IMR-90 (cell line): Measurements from ENCODE around the gene KRTAP12-3. TPM values are rescaled to one million over a fixed set of nuclear protein-coding genes. Genes with fewer than 3 reads are reported as not detected.

Experiments used
- ATAC-seq: fragments of 200-7000 bp; cut with Tn5 transposase; 2 replicates; pipeline ENCODE4 v1.9.1; 2020; ENCODE audit warnings: low read depth, mild to moderate bottlenecking, moderate library complexity
- BruUV-seq: library from RNA; stranded (reverse); fragments of 400-500 nt; replicated peaks from 2 replicates; lab custom pipeline; 2021; lab: Mats Ljungman, UMichigan
- CTCF ChIA-PET: fragments of 300-600 bp; formaldehyde crosslinking; extraction: SDS; loops from one replicate; lab custom pipeline; 2021; ENCODE audit warnings: antibody characterized with exemption; lab: Yijun Ruan, JAX
- POLR2A ChIA-PET: fragments of 300-600 bp; sonication (Branson Sonifier 250); formaldehyde crosslinking; loops from one replicate; lab custom pipeline; 2022; ENCODE audit warnings: antibody characterized with exemption; ENCODE audit not compliant: unreplicated experiment; lab: Charles Lee
- DNase-seq: peaks from one replicate; pipeline ENCODE4 v3.0.0; 2013
- H2AFZ ChIP-seq: replicated peaks from 2 replicates; pipeline ENCODE3; 2013; ENCODE audit warnings: low read length, mild to moderate bottlenecking; ENCODE audit not compliant: poor library complexity
- H2AK5ac ChIP-seq: 2 replicates; pipeline ENCODE4 v1.6.1; 2013; ENCODE audit warnings: low read depth, low read length, inconsistent platforms
- H2AK9ac ChIP-seq: replicated peaks from 2 replicates; pipeline ENCODE3; 2013; ENCODE audit warnings: mild to moderate bottlenecking, low read depth, low read length, moderate library complexity; ENCODE audit not compliant: poor library complexity
- H2BK120ac ChIP-seq: 2 replicates; pipeline ENCODE4 v1.6.1; 2013; ENCODE audit warnings: low read depth, low read length, inconsistent platforms
- H2BK15ac ChIP-seq: 3 replicates; pipeline ENCODE4 v1.6.1; 2013; ENCODE audit warnings: low read depth, low read length, inconsistent platforms
- H2BK20ac ChIP-seq: 2 replicates; pipeline ENCODE4 v1.6.1; 2013; ENCODE audit warnings: low read depth, mild to moderate bottlenecking, inconsistent platforms, low read length, moderate library complexity
- H2BK5ac ChIP-seq: 2 replicates; pipeline ENCODE4 v1.6.1; 2013; ENCODE audit warnings: mild to moderate bottlenecking, low read depth, low read length, inconsistent platforms; ENCODE audit not compliant: poor library complexity, severe bottlenecking
- H3K14ac ChIP-seq: replicated peaks from 2 replicates; pipeline ENCODE4 v1.6.1; 2013; ENCODE audit warnings: low read depth, low read length, inconsistent platforms
- H3K18ac ChIP-seq: 2 replicates; pipeline ENCODE4 v1.6.1; 2013; ENCODE audit warnings: low read depth, low read length, control low read depth
- H3K23ac ChIP-seq: 2 replicates; pipeline ENCODE4 v1.6.1; 2013; ENCODE audit warnings: low read depth, low read length, inconsistent platforms
- H3K27ac ChIP-seq: 2 replicates; pipeline ENCODE4 v1.5.1; 2013; ENCODE audit warnings: mild to moderate bottlenecking, control low read depth, low read length; ENCODE audit not compliant: insufficient read depth
- H3K27me3 ChIP-seq: 2 replicates; pipeline ENCODE4 v1.6.1; 2013; ENCODE audit warnings: low read length; ENCODE audit not compliant: control insufficient read depth, insufficient read depth
- H3K36me3 ChIP-seq: 2 replicates; pipeline ENCODE4 v1.6.1; 2013; ENCODE audit warnings: low read length, mixed read lengths; ENCODE audit not compliant: control insufficient read depth, insufficient read depth
- H3K4ac ChIP-seq: 2 replicates; pipeline ENCODE4 v1.6.1; 2013; ENCODE audit warnings: low read depth, low read length, inconsistent platforms
- H3K4me1 ChIP-seq: 2 replicates; pipeline ENCODE4 v1.6.1; 2013; ENCODE audit warnings: low read length, mixed read lengths; ENCODE audit not compliant: control insufficient read depth, insufficient read depth
- H3K4me2 ChIP-seq: 2 replicates; pipeline ENCODE4 v1.6.1; 2013; ENCODE audit warnings: low read depth, mild to moderate bottlenecking, control low read depth, low read length, moderate library complexity
- H3K4me3 ChIP-seq: 2 replicates; pipeline ENCODE4 v1.5.1; 2013; ENCODE audit warnings: low read depth, mild to moderate bottlenecking, control low read depth, low read length, moderate library complexity; ENCODE audit not compliant: insufficient read depth
- H3K56ac ChIP-seq: 2 replicates; pipeline ENCODE4 v1.6.1; 2013; ENCODE audit warnings: low read length, inconsistent platforms; ENCODE audit not compliant: insufficient read depth; ENCODE audit errors: extremely low read depth
- H3K79me1 ChIP-seq, 2 experiments: 2 replicates each; pipeline ENCODE4 v1.6.1; 2013; ENCODE audit warnings: low read length in 2 of 2, inconsistent platforms in 1 of 2, low read depth in 1 of 2
- H3K9ac ChIP-seq: 2 replicates; pipeline ENCODE4 v1.6.1; 2013; ENCODE audit warnings: low read depth, low read length, control low read depth
- H3K9me1 ChIP-seq: 2 replicates; pipeline ENCODE4 v1.6.1; 2013; ENCODE audit warnings: low read length, inconsistent platforms; ENCODE audit not compliant: insufficient read depth
- H3K9me3 ChIP-seq: 2 replicates; pipeline ENCODE4 v1.6.1; 2013; ENCODE audit warnings: low read length; ENCODE audit not compliant: control insufficient read depth, insufficient read depth
- H4K20me1 ChIP-seq: 2 replicates; pipeline ENCODE4 v1.6.1; 2013; ENCODE audit warnings: low read length, inconsistent platforms; ENCODE audit not compliant: insufficient read depth
- H4K5ac ChIP-seq: 2 replicates; pipeline ENCODE4 v1.6.1; 2013; ENCODE audit warnings: mild to moderate bottlenecking, low read depth, low read length, control low read depth
- H4K8ac ChIP-seq, 2 experiments: 2 replicates each; pipeline ENCODE4 v1.6.1; 2013; ENCODE audit warnings: low read depth in 2 of 2, low read length in 2 of 2, control low read depth in 1 of 2, inconsistent platforms in 1 of 2
- H4K91ac ChIP-seq: 2 replicates; pipeline ENCODE4 v1.6.1; 2013; ENCODE audit warnings: low read depth, low read length, inconsistent platforms; ENCODE audit not compliant: insufficient read depth
- CHD1 ChIP-seq: IDR thresholded peaks from 2 replicates; pipeline ENCODE4 v1.6.1; 2012; ENCODE audit warnings: low read depth, low read length, improper control_type of control experiment
- ELK1 ChIP-seq: fragments of 150-350 bp; IDR thresholded peaks from 2 replicates; pipeline ENCODE4 v1.6.1; 2016; ENCODE audit warnings: low read depth, mild to moderate bottlenecking, low read length, moderate library complexity, borderline replicate concordance
- MAFK ChIP-seq: IDR thresholded peaks from 2 replicates; pipeline ENCODE4 v1.6.1; 2012; ENCODE audit warnings: low read depth, low read length, improper control_type of control experiment
- MXI1 ChIP-seq: IDR thresholded peaks from 2 replicates; pipeline ENCODE4 v1.6.1; 2012; ENCODE audit warnings: low read depth, mild to moderate bottlenecking, low read length, moderate library complexity, borderline replicate concordance
- POLR2A ChIP-seq: IDR thresholded peaks from 2 replicates; pipeline ENCODE4 v1.6.1; 2012; ENCODE audit warnings: mild to moderate bottlenecking, low read depth, low read length
- RFX5 ChIP-seq: IDR thresholded peaks from 2 replicates; pipeline ENCODE4 v1.8.0; 2012; ENCODE audit warnings: low read depth, mild to moderate bottlenecking, low read length, moderate library complexity
- SMC3 ChIP-seq: fragments of 150-350 bp; IDR thresholded peaks from 2 replicates; pipeline ENCODE4 v1.6.1; 2016; ENCODE audit warnings: low read depth, mild to moderate bottlenecking, antibody characterized with exemption, low read length, moderate library complexity
- WGBS, 2 experiments: methylation state at CpG; one replicate each; pipeline versions ENCODE4 v1.1.5 to v1.1.7; 2013; ENCODE audit warnings: missing lambda C conversion rate in 2 of 2; ENCODE audit not compliant: insufficient read length in 1 of 2; ENCODE audit errors: extremely low coverage in 2 of 2; 5-methylcytosine and 5-hydroxymethylcytosine counted together
- dilution Hi-C: fragments of 300-500 bp; cut with HindIII; formaldehyde crosslinking; loops from one replicate; pipeline ENCODE4 v1.14.3; 2018; ENCODE audit warnings: low sequenced_read_pairs; ENCODE audit not compliant: unreplicated experiment
- in situ Hi-C: fragments of 300-500 bp; cut with MboI; formaldehyde crosslinking; loops from 3 replicates; pipeline ENCODE4 v1.14.3; 2019; ENCODE audit warnings: low sequenced_read_pairs, inconsistent platforms, mixed read lengths
- intact Hi-C: fragments of 100-400 bp; cut with micrococcal nuclease; formaldehyde crosslinking; loops from 2 replicates; pipeline ENCODE4 v1.10.0; 2022
- polyA plus RNA-seq, 3 experiments: library from polyadenylated mRNA; depleted of rRNA; stranded (reverse); fragments of >200 nt; gene quantifications; 2 replicates each; pipeline ENCODE4 v1.2.3, GENCODE V29; 2012; ENCODE audit warnings: low replicate concordance in 1 of 3
- total RNA-seq: library from RNA; depleted of rRNA; stranded (reverse); fragments of >200 nt; gene quantifications from 2 replicates; pipeline ENCODE4 v1.2.3, GENCODE V29; 2012
- TF ChIP-seq, protein P1 (sequence below): conservative IDR thresholded peaks from 2 replicates; pipeline ENCODE4 v1.5.1; 2012; ENCODE audit warnings: mild to moderate bottlenecking, low read depth, low read length, improper control_type of control experiment

Gene KRTAP12-3
- total and polyA plus RNA-seq, 2 of the 4 experiments (the other 2 are of a cell fraction): not detected

- peaks cover under 1% of the 10 kb centered on the region; the same call in 1 of the 2 replicates for H3K27me3 ChIP-seq
- no peak within 1 kb of the TSS for H3K4me3 ChIP-seq
- CTCF ChIA-PET: no interaction called here
- H3K14ac ChIP-seq: no peak within 1 kb of the TSS
- no peaks in the 10 kb centered on the region for H3K9me1 ChIP-seq
- H3K4me2 ChIP-seq: no peak within 1 kb of the TSS
- H3K4me1 ChIP-seq: no peaks in the 10 kb centered on the region
- intact Hi-C loops: no loop called here
- H2AFZ ChIP-seq: no peak within 1 kb of the TSS
- no peaks in the 10 kb centered on the region for H3K36me3 ChIP-seq
- no peak within 1 kb of the TSS for H3K27ac ChIP-seq
- H3K4ac ChIP-seq: no peak within 1 kb of the TSS
- WGBS, 2 experiments: 71% methylated on average over 2 of the region's 8 CpGs; no CpG with 5 or more reads in 1 of the 2 experiments
- H4K8ac ChIP-seq: no peak within 1 kb of the TSS
- no TSS peak for BruUV-seq
- no peak within 1 kb of the TSS for H2AK5ac ChIP-seq
- in situ Hi-C loops: no loop called here
- DNase-seq (no peak), ATAC-seq (no peak)
- POLR2A ChIA-PET: no interaction called here
- H2BK15ac ChIP-seq: no peak within 1 kb of the TSS
- no peak within 1 kb of the TSS for H3K9ac ChIP-seq
- H2BK120ac ChIP-seq: no peak within 1 kb of the TSS
- peaks cover 13% of the 10 kb centered on the region for H3K9me3 ChIP-seq
- no peak within 1 kb of the TSS for H3K23ac ChIP-seq
- H3K56ac ChIP-seq: no peak within 1 kb of the TSS
- no peak within 1 kb of the TSS for H4K5ac ChIP-seq
- no peaks in the 10 kb centered on the region for H4K20me1 ChIP-seq
- TF ChIP-seq, protein P1, sequence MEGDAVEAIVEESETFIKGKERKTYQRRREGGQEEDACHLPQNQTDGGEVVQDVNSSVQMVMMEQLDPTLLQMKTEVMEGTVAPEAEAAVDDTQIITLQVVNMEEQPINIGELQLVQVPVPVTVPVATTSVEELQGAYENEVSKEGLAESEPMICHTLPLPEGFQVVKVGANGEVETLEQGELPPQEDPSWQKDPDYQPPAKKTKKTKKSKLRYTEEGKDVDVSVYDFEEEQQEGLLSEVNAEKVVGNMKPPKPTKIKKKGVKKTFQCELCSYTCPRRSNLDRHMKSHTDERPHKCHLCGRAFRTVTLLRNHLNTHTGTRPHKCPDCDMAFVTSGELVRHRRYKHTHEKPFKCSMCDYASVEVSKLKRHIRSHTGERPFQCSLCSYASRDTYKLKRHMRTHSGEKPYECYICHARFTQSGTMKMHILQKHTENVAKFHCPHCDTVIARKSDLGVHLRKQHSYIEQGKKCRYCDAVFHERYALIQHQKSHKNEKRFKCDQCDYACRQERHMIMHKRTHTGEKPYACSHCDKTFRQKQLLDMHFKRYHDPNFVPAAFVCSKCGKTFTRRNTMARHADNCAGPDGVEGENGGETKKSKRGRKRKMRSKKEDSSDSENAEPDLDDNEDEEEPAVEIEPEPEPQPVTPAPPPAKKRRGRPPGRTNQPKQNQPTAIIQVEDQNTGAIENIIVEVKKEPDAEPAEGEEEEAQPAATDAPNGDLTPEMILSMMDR: no peak
- no peak for TF ChIP-seq CHD1
- TF ChIP-seq MAFK: no peak
- TF ChIP-seq SMC3: no peak
- TF ChIP-seq ELK1: no peak
- no peak for TF ChIP-seq MXI1
- no peak for TF ChIP-seq RFX5
- TF ChIP-seq POLR2A: no peak
- H2BK20ac ChIP-seq: no peak within 1 kb of the TSS
- dilution Hi-C loops: no loop called here
- no peak within 1 kb of the TSS for H2AK9ac ChIP-seq
- H4K91ac ChIP-seq: no peak within 1 kb of the TSS
- no peak within 1 kb of the TSS for H2BK5ac ChIP-seq
- no peaks in the 10 kb centered on the region for H3K79me1 ChIP-seq
- no peak within 1 kb of the TSS for H3K18ac ChIP-seq
Measured at GRCh38 chr21:44612029-44612486, 45.7 kb upstream of the KRTAP12-3 start, which contains the start of gene KRTAP10-8. KRTAP10-8 (plus strand) TSS chr21:44612079; CDS start chr21:44612101, 22 bp downstream.
